HG03103 (cell line): ENCODE results near the gene TH.
"Not testable (repeated sequence)": the region's sequence is repeated elsewhere in the genome, so short reads cannot be mapped to it uniquely, and the experiment has no call there.

Source experiments
- ATAC-seq: cut with Tn5 transposase; IDR thresholded peaks from one replicate; pipeline ENCODE4 v1.9.1; 2021; ENCODE audit warnings: low read depth; ENCODE audit not compliant: unreplicated experiment

Gene TH

DNA sequence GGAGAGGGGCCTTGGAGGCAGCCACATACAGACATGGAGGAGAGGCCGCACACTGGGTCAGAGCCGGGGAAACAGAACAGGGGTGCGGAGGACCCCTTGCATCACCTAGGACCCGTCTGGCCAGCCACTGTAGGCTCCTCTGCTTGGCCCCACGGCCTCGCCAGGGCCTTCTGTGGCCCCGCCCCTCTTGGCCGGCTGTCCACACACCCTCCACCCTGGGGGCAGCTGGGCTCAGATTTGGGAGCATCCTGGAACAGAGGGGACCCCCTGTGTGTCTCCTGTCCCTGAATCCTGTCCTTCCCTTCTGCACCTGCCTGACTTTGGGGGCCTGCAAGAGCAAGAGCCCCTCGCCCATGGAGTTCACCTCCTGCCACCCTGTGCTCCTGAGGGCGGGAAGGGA is 7.9 kb upstream of the TH start:
- ATAC-seq = no peak

DNA sequence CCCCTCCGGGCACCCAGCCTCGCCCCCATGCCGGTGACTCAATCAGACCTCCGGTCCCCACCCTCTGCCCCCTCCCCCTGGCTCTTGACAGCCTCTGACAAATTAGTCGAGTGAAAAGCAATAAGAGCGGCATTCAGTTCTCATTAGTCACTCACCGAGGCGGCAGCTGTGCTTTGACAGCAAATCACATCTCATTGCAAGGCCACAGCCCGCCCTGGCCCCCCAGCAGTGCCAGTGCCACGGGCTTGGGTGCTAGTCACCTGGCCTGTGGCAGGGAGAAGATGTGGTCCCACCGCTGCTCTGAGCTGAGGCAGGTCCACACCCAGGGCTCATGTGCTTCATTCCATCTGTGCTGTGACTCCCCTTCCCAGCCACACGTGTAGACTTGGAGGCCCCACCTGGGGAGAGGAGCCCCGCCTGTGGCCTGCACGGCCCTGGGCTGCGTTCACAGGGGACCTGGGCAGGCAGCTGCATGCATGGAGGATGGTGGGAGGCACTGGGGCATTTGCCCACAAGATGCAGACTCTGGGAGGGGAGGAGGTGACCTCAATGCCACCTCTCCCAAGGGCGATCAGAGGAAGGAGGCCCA is 7.4 kb upstream of the TH start:
- ATAC-seq = no peak

DNA sequence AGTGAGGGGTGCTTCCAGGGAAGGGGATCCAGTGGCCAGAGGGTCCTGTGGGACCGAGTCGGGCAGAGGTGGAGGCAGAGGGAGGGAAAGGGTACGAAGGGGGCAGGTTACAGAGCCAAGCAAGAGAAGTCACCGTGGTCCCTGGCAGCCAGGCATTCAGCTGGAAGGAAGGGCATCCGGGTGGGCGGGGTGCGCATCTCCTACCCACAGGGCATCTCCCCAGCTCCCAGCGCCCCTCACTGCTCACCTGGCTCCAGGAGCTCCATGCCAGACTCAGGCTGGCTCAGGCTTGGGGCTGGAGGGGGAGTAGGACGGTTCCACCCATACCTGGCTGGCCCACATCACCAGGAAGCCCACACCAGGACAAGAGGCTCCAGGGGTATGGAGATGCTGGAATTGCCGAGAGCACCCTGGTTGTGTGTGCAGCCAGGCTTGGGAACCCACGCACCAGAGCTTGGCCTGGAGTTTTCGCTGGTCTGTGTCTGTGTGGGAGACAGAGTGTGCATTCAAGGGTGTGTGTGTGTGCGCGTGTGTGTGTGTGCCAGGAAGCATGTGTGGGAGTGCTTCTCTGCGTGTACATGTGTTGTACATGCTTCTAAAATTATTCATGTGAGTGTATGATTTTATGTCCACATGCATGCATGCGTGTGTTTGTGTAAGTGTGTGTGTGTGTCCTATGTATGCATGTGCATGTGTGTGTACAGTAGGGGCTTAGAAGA is 6.6 kb upstream of the TH start:
- ATAC-seq = not testable (repeated sequence)

DNA sequence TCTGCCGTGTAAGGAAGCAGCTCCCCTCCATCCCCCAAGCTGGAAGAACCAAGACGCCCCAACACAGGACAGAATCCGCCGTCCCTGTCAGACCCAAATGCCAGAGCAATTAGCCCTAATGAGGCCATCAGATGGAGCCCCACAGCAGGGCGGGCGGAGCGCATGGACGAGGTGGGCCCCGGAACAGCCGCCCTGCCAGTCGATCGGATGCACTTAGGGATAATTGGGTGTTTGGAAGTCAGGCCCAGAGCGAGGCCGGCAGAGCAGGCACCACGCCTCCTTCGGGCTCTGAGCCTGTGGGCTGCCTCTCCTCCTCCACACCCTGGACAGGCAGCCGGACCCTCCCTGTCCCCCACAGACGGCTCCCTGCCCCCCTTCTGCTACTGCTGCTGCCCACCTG is 5.5 kb upstream of the TH start:
- no peak for ATAC-seq

DNA sequence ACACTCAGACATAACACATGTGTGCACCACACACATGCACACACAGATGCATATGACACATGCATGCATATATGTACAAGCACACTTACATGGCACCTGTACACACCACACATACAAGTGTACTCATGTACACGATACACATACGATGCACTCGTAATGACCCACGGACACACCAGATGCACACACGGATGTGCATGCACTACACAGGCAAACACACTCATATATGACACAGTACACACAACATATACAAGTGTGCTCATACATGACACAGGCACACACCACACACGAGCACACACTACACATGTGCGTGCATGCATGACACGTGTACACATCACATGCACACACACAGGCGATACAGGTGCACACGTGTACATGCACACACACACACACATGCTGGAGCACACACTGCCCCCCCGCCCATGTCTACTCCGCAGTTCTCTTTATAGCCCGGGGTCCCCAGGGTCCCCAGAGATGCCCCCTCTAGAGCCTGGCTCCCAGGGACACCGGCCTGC is 4.8 kb upstream of the TH start:
- no peak for ATAC-seq

DNA sequence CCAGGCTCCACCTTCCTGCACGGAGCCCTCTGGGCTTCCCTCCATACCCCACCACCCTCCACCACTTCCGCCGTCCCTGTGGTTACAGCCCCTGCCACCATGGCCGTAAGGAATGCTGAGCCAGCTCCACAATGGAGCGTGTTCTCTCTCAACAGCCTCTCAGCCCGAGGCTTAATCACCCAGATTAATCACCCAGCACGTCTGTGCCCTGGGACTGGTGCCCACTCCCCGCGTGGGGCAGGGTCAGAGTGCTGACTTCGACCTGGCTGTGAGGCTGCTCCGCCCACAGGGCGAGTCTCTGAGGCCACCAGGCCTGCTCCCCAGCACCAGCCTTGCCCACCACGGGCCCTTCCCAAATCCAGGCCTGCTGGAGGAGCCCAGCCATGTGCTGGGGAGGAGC is 4.0 kb upstream of the TH start:
- no peak for ATAC-seq

DNA sequence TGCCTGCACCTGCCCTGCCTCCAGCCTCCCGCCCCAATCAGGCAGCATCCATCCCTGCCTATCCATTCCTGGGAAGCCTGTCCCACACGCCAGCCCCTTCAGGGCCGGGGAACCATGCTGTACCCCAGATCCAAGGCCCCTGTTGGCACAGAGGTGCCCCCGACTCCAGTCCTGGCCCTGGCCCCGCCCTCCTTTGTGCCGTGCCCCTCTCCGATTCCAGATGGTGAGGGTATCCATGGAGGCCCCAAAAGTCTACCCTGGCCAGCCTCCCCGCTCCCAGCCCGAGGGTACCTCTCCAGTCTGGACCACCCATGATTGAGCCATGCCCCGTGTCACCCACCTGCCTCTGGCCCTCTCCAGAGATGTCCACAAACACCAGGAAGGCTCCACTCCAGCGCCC is 2.7 kb upstream of the TH start:
- ATAC-seq = no peak

DNA sequence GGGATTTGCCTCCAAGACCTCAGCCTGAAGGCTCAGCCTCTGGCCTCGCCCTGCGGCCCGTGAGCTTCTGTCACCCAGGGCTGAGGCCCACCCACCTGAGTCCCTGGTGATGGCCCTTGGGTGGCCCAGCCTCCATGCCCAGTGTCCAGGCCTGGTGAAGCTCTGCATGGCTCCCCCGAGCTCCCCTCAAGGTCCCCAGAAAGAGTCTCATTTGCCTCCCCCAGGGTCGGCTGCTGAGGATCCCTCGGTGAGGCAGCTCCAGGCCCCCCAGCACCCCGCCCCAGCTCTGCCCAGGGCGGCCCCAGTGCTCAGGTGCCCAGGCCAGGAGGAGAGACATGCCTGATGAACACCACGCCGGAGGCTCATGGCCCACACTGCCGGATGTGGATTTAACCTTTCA is 2.1 kb upstream of the TH start:
- no peak for ATAC-seq

DNA sequence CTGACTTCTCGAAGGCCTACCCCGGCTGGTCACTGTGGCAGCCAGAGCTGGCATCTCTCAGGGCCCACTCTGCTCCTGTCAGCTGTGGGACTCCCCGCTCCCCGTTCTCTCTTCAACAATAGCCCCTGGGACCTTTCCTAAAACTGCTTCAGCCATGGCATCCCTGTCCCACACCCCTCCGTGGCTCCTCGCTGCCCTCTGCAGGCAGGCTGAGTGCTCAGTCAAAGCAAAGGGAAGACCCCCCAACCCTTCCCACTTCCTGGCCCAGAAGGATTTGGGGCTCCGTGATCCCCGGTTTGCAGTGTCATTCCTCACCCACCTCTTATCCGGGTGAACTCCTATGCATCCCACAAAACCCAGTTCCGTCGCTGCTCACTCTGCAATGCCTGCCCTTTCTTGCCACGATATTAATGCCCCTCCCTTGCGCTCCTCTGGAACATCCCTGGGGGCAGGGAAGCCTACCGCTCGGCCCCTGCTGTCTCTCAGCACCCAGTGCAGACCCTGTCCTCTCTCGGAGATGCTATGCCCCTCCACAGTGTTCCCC is 1.6 kb upstream of the TH start:
- ATAC-seq = no peak

DNA sequence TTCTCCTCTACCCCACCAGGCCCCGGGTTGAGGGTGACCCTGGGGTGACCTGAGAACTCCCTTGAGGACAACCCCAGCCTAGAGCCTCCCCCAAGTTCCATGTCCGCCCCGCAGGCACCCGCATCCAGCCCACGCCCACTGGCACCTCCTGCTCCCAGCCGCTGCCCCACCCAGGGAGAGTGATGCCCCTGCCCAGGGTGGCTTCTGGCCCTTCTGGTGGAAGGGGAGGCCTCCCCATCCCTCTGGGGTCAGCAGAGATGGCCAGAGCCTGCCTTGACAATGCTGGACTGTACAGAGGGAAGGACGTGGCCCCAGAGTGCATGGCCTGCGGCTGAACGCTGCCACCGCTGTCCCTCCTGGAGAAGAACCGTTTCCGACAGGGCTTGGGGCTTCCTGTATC is 1.1 kb upstream of the TH start:
- no peak for ATAC-seq

DNA sequence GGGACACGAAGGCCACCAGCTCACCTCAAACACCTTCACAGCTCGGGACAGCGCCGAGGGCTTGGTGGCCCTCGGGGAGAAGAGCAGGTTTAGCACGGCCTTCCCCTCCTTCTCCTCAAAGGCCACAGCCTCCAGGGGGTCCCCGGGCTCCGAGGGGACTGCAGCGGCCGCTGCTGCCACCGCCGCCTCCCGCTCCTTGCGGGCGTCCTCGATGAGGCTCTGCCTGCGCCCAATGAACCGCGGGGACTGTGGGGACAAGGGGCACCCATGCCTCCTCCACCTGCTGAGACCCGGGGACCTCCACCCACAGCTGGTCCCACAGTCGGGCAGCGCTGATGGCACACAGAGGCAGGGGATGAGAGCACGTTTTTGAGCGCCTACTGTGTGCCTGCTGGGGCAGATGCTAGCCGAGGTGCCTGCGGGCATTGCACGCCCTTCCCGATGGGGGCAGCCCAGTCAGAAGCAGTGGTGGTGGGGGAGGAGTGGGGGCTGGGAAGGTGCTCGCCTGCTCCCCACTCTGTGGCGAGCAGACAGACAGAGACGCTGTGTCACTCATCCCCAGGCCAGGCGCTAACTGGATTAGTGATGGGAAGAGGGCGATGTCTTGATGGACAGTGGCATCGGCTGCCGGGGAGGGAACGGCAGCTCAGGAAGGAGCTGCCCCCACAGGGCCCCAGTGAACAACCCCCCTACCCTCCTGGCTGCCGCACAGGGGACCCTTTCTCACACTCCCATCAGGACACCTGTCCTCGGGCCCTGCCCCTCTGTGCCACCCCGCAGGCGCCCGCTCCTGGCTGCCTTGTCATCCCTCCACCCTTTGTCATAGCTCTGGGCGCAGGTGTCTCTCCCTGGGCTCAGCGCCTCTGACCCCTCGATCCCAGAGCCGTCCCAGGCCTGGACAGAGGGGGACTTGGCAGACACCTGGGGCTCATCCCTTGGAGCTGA is 1.7 kb downstream of the TH start:
- ATAC-seq = no peak

DNA sequence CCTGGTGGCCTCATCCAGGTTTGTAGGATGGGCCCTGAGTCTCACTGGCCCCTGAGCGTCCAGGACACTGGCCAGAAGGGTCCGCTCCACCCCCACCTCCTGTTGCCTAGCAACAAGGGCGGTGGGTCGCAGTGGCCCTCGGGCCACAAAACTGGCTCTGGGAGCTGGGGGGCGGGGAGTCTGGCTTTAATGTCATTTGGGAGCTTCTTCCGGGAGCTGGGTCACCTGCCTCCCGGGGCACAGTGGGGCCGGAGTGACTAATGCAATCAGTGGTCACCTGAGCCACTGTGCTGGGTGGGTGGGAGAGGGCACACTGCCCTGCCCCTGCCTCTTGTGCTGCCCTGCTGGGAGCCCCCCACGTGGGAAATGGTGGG is 2.6 kb downstream of the TH start:
- no peak for ATAC-seq

DNA sequence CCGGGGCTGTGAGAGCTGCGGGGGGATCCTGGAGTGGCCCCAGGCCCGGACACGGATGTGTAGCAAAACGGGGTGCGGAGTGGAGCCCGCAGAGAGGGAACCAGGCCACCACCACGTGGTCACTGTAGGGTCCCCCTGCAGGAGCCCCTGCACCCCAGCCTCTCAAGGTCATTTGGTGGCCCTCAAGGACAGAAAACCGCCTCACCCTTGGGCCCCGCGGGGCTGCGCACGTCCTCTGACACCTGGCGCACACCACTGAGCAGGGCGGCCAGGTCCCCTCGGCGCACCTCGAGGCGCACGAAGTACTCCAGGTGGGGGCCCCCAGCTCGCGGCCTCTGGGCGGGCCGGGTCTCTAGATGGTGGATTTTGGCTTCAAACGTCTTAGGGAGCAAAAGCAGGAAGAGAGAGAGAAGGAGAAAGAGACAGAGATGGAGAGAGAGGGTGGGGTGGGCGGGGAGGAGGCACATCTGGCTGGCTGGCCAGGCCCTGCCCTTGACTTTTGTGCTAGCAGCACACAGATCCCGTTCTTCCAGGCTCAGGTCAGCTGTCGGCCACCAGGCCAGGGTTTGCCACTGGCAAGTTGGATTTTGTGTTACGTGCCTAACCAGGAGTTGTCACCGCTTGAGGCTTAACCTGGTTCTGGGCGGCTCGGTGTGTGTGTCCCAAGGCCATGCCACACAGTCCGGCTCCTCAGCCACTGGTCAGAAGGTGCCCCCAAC is 3.2 kb downstream of the TH start:
- no peak for ATAC-seq

DNA sequence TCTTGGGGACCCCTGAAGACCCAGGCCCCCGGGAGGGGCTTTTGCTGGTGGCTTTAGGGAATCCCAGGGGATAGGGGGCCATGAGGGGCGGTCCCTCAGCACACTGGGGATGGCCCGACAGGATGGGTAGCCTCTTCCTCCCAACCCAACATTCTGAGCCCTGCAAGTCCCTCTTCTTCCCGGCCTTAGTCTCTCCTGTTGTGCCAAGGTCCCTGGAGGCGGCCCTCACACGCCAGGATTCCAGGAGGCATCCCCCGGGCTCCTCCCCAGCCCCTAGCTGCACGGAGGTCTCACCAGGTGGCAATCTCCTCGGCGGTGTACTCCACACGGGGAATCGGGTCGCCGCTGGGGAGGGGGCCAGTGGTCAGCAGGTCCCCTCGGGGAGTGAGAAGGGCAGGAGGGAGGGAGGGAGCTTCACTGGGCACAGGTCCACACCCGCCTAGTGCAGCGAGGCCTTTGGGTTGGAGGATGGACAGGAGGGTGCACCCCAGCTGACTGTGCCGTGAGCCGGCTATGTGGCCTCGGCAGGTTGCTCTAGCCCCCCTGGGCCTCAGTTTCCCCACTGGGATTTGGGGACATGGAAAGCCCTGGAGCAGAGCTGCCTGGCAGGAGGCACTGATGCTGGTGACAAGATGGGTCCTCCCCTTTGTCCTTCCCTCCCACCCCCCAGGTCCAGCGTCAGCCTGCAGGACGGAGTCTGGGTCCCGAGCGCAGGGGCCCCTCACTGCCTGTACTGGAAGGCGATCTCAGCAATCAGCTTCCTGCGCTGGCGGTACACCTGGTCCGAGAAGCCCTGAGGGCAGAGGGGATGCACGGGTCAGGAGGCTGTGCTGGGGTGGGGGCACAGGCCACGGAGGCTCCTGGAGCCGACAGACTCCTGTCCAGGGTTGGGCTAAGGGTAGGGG is 4.2 kb downstream of the TH start:
- no peak for ATAC-seq

DNA sequence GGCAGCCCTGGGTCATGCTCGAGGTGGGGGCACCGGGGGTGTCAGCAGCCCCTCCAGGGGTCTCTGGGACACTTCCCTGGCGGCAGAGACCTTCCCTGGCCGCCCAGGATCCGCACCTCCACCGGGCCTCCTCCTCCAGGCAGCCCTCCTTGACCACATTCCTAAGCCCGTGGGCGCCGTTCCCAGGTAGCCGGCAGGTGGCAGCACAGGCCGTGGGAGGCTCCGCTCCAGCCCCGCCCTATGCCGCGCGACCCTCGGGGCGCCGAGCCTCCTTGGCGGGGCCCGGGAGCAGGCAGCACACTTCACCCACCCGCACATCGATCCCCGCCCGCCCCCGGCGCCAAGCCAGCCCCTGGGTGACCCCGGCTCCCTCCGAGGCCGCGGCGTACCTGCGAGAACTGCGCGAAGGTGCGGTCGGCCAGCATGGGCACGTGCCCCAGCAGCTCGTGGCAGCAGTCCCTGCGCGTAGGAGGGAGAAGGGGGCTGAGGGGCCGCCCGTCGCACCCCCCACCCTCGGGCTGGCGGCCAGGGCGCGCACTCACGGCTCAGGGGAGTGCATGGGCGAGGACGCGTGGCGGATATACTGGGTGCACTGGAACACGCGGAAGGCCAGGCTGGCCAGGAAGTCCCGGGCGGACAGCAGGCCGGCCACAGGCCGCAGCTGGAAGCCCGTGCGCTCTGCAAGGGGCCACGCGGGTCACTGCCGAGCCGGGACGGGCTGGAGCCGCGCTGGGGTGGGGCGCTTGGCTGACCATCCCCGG is 5.3 kb downstream of the TH start:
- no peak for ATAC-seq

DNA sequence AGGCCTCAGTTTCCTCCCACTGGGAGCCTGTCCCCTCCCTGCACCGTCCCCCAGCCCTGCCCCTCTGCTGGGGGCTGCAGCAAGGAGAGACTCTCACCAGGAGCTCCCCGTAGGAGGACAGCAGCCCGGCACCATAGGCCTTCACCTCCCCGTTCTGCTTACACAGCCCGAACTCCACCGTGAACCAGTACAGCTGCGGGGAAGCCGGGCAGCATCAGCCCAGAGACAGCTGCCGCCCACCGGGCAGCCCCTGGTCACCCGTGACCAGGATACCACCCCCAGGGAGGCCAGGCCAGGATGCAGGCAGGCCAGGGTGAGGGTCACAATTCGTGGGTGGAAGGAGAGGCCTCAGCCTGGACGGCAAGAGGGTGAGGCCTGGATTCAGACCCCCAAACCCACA is 6.0 kb downstream of the TH start:
- no peak for ATAC-seq

DNA sequence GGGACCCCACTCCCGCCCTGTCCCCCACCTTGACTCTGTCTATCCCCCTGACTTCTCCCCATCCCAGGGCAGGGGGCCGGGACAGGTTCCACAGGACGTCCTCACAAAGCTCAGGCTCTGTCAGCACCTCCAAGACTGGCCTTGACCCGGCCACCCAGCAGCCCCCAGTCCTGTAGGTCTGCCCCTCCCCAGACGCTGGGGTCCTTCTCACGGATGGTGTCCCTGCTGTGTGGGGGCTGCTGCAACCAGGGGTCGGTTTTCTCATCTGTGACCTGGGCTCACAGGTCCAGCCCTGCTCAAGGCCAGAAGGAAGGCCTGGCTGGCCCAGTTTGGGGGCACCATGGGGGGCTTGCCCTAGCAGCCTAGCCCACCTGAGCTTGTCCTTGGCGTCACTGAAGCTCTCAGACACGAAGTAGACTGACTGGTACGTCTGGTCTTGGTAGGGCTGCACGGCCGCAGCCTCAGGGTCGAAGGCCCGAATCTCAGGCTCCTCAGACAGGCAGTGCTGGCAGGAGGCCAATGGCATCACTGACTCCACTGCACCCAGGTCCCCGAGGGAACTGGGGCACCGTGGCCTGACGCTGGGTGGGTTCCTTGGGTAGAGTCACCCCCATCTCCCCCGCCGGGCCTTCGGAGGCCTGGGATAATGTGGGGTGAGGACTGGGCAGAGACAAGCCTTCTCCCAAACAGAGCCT is 6.6 kb downstream of the TH start:
- no peak for ATAC-seq

DNA sequence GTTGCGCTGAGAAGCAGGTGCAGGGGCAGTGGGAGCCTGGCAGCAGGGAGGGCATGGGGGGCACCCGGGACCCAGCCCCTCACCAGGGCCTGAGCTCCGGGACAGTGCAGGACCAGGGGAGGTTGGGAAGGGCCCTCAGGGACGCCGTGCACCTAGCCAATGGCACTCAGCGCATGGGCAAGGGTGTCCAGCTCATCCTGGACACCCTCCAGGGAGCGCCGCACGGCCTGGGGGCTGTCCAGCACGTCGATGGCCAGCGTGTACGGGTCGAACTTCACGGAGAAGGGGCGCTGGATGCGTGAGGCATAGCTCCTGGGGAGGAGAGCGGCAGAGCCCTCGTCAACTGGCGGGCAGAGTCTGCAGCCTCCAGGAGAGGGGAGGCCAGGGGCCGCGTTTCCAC is 7.5 kb downstream of the TH start:
- no peak for ATAC-seq
